IPS-11a (cell line): ENCODE data around the gene NDUFAB1.
"Not testable (repeated sequence)": the region's sequence is repeated elsewhere in the genome, so short reads cannot be mapped to it uniquely, and the experiment has no call there.

ENCODE experiments used
- H3K4me3 ChIP-seq: one replicate; pipeline ENCODE4 v1.5.1; 2013; ENCODE audit warnings: low read depth, low read length, control low read depth

The NDUFAB1 gene

DNA sequence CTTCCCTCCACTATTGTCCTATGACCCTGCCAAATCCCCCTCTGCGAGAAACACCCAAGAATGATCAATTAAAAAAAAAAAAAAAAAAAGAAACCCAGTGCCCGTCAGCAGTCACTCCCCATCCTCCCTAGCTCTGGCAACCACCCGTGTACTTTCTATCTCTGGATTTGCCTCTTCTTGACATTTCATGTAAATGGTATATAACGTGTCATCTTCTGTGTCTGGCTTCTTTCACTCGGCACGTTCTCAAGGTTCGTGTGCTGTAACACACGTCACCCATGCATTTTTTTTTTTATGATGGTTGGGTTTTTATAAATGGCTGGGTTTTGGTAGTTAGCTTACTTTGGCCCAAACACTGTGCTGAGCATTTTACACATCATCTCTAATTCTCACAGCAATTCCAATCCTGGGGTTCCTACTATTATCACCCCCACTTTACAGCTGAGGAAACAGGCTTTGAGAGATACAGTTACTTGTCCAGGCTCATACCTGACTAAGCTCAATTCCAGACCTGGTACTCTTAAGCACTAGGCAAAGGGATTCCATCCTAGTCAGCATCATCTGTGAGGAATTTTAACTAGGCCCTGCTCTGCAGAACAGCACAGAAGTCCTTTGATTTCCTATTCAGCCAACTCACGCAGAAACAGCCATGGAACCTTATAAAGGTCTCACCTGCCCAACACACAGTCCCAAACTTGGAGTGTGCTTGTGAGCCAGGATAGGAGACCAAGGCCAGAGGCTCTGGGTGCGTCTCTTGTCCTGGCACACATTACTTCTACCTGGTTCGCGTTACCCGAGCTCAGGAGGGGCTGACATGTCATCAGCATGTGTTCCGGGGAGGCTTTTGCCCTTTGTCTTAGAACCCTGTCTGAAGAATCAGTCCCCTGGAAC, 11.7 kb downstream of the NDUFAB1 start:
- H3K4me3 ChIP-seq = no peak overlapping the region

DNA sequence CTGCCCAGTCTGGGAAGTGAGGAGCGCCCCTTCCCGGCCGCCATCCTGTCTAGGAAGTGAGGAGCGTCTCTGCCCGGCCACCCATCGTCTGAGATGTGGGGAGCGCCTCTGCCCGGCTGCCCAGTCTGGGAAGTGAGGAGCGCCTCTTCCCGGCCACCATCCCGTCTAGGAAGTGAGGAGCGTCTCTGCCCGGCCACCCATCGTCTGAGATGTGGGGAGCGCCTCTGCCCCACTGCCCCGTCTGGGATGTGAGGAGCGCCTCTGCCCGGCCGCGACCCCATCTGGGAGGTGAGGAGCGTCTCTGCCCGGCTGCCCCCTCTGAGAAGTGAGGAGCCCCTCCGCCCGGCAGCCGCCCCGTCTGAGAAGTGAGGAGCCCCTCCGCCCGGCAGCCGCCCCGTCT, 12.8 kb downstream of the NDUFAB1 start:
- not testable (repeated sequence) for H3K4me3 ChIP-seq

DNA sequence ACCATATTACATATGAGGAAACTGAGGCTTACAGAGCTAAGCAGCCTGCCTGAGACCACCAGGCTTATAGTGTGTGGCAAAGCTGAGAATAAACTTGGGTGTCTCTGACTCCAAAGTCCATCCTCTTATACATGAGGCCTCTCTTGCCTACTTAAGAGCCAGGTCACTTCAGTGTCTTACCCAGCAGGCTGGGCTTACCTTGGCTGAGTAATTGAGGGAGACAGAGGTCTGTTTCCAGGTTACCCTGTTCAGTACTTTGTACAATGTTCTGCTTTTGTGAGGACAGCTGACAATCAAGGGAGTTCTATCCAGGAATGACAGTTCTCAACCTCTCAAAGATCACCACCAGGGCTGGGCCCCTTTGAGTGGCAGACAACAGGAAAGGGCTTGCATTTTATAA, 14.4 kb downstream of the NDUFAB1 start:
- no peak overlapping the region for H3K4me3 ChIP-seq

- H3K4me3 ChIP-seq = no peak overlapping the region
These were observed 15.7 kb downstream of the NDUFAB1 start for GRCh38 chr16:23580391-23580790.

DNA sequence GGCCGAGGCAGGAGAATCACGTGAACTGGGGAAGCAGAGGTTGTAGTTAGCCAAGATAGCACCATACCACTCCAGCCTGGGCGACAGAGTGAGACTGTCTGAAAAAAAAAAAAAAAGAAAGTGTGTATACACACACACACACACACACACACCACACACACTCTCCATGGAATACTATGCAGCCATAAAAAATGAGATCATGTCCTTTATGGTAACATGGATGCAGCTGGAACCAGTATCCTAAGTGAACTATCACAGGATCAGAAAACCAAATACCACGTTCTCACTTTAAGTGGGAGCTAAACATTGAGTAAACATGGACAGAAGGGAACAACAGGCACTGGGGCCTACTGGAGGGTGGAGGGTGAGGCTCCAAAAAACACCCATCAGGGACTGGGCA, 16.7 kb downstream of the NDUFAB1 start:
- no peak overlapping the region for H3K4me3 ChIP-seq

DNA sequence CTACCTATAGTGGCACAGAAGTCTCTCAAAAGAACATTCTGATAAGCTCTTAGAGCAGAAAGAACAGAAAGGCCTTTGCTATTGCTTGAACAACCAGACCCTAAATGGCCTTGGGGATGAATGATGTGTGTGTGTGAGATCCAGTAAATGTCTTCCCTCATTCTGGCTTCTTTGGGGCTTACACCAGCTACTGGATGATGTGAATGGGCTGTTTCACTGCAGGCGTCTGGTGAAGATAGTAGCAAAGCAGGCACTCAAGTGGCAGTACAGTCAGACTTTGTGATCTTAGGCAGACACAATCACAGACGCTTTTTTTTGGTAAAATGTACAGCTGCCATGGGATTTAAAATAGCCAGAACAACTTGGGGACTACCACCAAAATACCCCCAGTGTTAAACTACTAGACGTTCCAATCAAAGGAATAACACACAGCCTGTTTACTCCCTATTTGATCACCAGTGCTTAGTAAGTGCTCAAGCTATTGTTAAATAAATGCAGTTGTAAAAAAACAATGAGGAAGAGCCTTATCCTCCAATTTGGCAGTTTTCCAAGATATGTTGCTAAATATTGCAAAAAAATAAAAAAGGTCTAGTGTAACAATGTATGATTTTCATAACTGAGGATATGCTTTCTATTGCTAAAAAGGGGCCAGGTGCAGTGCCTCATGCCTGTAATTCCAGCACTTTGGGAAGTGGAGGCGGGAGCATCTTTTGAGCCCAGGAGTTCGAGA, 17.9 kb downstream of the NDUFAB1 start:
- H3K4me3 ChIP-seq = no peak overlapping the region

- no peak overlapping the region for H3K4me3 ChIP-seq
These were observed 18.6 kb downstream of the NDUFAB1 start for GRCh38 chr16:23577493-23577892.

GRCh38 chr16:23575834-23576233, 20.3 kb downstream of the NDUFAB1 start:
- H3K4me3 ChIP-seq = no peak overlapping the region

- H3K4me3 ChIP-seq = no peak overlapping the region
These were observed 22.3 kb downstream of the NDUFAB1 start for GRCh38 chr16:23573817-23574216.

DNA sequence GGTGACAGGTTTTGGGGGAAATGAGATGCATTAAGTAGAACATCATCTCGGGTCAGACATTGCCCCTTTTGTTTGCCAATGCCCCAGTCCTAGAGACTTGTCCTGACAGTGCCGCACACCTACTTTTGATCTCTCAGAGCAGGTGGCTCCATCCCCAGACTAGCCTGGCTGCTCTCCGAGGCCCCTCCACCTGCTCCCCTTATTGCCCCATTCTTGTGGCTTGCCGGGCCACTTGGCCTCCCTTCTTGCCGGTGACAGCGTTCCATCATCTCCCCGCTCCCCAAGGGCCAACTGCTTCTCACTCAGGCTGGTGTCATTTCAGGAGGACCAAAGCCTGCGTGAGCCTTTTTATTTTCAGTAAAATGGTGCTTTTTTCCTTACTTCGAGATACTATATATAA, 23.7 kb downstream of the NDUFAB1 start:
- H3K4me3 ChIP-seq = no peak overlapping the region

GRCh38 chr16:23571895-23572294, 24.2 kb downstream of the NDUFAB1 start:
- H3K4me3 ChIP-seq = no peak overlapping the region

GRCh38 chr16:23570992-23571632, 25.0 kb downstream of the NDUFAB1 start:
- H3K4me3 ChIP-seq = no peak overlapping the region

DNA sequence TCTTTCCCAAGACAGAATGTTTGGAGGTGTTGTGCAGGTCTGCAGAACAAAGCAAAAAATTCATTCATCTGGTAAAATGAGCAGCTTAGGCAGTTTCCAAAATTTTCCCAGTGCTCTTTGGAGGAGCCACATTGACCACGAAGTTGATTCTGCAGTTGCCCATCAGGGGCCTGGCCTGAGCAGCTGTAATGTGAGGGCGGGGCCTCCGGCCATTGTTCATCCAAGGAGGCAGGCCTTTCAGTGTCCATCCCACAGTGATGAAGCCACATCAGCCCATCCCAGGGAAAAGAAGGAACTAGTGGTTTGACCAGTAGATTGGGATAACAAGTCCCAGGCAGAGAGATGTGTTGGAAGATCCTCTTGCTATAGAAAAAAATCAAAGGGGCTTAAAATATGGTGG, 28.5 kb downstream of the NDUFAB1 start:
- H3K4me3 ChIP-seq = no peak overlapping the region

- no peak overlapping the region for H3K4me3 ChIP-seq
These were observed 29.4 kb downstream of the NDUFAB1 start for GRCh38 chr16:23566724-23567123.

- no peak overlapping the region for H3K4me3 ChIP-seq
These were observed 31.3 kb downstream of the NDUFAB1 start for GRCh38 chr16:23564575-23565363.

DNA sequence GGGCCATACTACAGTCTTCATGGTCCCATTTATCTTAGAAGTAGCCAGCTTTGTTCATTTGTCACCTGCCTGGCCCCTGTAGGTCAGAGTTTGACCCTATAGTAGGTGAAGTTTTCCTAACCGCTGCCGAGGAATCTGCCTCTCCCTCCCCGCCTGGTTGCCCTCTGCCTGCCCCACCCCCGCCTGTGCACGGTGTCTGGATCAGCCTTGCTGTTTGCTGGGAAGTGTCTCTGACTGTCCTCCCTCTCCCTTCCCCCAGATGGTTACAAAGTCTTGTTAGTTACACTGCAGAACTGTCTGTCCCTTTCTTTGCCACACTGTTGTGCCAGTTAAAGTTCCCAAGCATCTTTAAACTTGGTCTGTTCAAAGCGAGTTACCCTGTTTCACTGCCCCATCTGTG, 32.9 kb downstream of the NDUFAB1 start:
- H3K4me3 ChIP-seq = no peak overlapping the region

GRCh38 chr16:23562505-23562904, 33.6 kb downstream of the NDUFAB1 start:
- no peak overlapping the region for H3K4me3 ChIP-seq

GRCh38 chr16:23561586-23561985, 34.5 kb downstream of the NDUFAB1 start:
- H3K4me3 ChIP-seq = no peak overlapping the region

DNA sequence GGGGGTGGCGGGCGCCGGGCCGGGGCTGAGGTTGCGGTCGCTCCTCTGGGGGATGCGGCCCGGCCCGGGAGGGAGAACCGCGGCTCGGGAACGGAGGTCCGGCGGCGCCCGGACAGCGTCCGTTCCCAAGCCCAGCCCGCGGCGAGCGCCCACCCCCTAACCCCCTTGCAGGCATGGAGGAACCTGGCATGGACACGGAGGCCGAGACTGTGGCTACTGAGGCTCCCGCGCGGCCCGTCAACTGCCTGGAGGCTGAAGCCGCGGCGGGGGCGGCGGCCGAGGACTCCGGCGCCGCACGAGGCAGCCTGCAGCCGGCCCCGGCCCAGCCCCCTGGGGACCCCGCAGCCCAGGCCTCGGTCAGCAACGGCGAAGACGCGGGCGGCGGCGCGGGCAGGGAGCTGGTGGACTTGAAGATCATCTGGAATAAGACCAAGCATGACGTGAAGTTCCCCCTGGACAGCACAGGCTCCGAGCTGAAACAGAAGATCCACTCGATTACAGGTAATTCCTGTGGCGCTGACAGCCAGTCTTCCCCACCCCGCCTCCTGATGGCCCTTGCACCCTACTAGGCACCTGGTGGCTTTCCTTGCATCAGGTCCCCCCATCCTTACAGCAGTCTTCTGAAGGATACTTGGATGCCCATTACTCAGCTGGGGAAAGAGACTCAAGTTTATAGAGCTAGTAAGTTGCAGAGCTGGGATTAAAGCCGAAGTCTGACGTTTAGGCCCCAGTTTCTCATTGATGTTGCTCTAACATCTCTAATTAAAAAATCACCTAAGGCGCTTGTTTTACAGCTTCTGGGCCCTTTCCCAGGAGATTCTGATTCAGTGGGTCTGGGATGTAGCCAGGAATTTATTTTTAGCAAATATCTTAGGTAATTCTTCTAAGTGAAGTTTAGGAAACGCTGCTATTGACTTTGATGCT, 38.1 kb downstream of the NDUFAB1 start:
- peak overlapping the region; percentile 94 for H3K4me3 ChIP-seq
